Transverse colon (tissue), 3 donors: ENCODE results near the gene CHST15.

Experiments used
- CTCF ChIP-seq, 5 experiments: fragments of 200-600 bp in 3 of 5; fragments of 450-650 bp in 2 of 5; sonication (generic) in 3 of 5; IDR thresholded peaks; 1 replicate in 2 of 5; 2 replicates in 3 of 5; pipeline ENCODE4 v1.5.1; 2016 to 2017; ENCODE audit warnings: antibody characterized with exemption in 5 of 5, inconsistent platforms in 3 of 5, mild to moderate bottlenecking in 2 of 5, moderate library complexity in 1 of 5
- POLR2A ChIP-seq: fragments of 450-650 bp; IDR thresholded peaks from one replicate; pipeline ENCODE4 v1.6.1; 2016; ENCODE audit warnings: antibody characterized with exemption, mild to moderate bottlenecking, moderate library complexity

- TF ChIP-seq CTCF (IDR thresholded peaks at IDR 0.05): no peak
- TF ChIP-seq POLR2A: no peak
These were observed 95.8 kb downstream of the CHST15 start for GRCh38 chr10:123997486-123998196.
